ENCODE data around the gene PRTN3. TPM values are rescaled to one million over a fixed set of nuclear protein-coding genes. Genes with fewer than 3 reads are reported as not detected.

PRTN3 gene, protein sequence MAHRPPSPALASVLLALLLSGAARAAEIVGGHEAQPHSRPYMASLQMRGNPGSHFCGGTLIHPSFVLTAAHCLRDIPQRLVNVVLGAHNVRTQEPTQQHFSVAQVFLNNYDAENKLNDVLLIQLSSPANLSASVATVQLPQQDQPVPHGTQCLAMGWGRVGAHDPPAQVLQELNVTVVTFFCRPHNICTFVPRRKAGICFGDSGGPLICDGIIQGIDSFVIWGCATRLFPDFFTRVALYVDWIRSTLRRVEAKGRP
- 2.5 TPM for total RNA-seq

DNA sequence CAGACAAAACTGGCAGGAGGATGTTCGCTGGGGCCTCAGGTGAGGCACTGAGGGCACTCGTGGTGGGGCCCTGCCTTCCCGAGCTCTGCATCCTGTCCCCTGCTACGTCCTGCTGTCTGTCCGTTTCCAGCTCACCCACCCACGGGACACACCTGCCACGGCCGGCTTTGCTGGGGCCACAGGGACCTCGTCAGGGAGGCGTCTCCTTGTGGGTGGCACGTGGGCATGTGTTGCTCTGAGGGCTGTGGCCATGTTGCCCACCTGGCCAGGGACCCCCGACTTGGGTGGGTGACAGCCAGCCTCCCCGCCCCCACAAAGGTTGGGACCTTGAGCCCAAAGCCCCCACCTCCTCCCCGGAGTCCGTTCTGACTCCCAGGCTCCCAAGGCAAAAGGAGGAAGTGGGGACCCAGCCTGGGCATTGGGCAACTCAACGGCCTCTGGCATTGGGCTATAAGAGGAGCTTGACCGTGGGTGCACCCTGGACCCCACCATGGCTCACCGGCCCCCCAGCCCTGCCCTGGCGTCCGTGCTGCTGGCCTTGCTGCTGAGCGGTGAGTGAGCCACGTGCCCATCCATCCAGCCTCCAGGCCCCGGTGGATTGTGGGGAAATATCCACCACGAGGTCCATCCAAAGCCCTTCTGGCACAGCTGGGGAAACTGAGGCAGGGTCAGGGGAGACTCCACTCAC lies at the start of gene PRTN3:
Gene PRTN3, plus strand, starts transcription at position 481 of the 688 bp plus-strand sequence. Its CDS starts 10 bp downstream, at position 491.

GRCh38 chr19:796692-797527 lies 43.9 kb upstream of the PRTN3 start, which contains the start of gene PTBP1:
TSS of gene PTBP1 (plus strand) at chr19:797452. CDS start at chr19:797498, 46 bp downstream.

GRCh38 chr19:821825-822503 lies 18.8 kb upstream of the PRTN3 start, which contains the start of gene PLPPR3:
TSS of gene PLPPR3 (minus strand) at chr19:821955. CDS start at chr19:821559, 396 bp downstream.

DNA sequence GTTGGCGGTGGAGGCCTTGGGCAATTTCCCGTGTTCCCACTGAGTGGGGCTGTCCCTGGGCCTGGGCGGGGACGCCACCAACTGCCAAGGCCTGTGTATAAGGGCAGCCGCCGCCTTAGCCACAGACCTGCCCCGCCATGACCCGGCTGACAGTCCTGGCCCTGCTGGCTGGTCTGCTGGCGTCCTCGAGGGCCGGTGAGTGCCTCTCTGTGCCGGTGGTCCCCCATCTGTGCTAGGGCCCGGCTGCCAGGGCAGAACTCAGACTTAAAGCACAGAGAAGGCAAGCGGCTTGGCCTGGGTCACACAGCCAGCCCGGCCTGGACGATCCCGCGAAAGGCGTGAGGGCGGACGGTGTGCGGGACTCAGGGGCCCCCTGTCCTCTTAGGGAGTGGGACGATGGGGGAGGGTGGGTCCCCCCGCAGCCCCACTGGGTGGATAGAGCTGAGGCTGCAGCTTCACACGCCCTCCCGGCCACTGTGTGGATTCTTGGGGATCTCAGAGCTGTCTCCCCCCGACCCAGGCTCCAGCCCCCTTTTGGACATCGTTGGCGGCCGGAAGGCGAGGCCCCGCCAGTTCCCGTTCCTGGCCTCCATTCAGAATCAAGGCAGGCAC lies 13.0 kb upstream of the PRTN3 start, which contains the start of gene AZU1:
Gene AZU1, plus strand, starts transcription at position 128 of the 612 bp plus-strand sequence. Its CDS starts 10 bp downstream, at position 138.

DNA sequence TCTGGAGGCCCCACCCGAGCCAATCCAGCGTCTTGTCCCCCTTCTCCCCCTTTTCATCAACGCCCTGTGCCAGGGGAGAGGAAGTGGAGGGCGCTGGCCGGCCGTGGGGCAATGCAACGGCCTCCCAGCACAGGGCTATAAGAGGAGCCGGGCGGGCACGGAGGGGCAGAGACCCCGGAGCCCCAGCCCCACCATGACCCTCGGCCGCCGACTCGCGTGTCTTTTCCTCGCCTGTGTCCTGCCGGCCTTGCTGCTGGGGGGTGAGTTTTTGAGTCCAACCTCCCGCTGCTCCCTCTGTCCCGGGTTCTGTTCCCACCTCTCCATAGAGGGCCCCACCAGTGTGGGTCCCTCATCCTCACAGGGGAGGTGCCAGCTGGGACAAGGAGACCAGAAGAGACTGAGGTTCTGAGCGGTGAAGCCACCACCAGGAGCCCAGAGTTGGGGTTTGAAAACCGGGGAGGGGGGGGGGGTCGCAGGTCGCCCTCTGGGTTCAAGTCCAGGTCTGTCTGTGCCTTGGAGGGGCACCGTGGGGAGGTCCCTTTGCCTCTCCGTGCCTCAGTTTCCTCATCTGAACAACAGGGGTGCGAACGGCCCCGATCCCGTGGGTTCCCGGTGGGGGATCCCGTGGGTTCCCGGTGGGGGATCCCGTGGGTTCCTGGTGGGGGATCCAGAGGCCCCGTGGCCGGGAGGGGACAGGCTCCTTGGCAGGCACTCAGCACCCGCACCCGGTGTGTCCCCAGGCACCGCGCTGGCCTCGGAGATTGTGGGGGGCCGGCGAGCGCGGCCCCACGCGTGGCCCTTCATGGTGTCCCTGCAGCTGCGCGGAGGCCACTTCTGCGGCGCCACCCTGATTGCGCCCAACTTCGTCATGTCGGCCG lies 11.6 kb downstream of the PRTN3 start, which contains the start of gene ELANE:
Gene ELANE, plus strand, starts transcription at position 168 of the 878 bp plus-strand sequence. Its CDS starts 26 bp downstream, at position 194.

GRCh38 chr19:858868-859843 lies 18.4 kb downstream of the PRTN3 start, which contains the start of gene CFD:
TSS of gene CFD (plus strand) at chr19:859664. CDS start at chr19:859690, 26 bp downstream.

DNA sequence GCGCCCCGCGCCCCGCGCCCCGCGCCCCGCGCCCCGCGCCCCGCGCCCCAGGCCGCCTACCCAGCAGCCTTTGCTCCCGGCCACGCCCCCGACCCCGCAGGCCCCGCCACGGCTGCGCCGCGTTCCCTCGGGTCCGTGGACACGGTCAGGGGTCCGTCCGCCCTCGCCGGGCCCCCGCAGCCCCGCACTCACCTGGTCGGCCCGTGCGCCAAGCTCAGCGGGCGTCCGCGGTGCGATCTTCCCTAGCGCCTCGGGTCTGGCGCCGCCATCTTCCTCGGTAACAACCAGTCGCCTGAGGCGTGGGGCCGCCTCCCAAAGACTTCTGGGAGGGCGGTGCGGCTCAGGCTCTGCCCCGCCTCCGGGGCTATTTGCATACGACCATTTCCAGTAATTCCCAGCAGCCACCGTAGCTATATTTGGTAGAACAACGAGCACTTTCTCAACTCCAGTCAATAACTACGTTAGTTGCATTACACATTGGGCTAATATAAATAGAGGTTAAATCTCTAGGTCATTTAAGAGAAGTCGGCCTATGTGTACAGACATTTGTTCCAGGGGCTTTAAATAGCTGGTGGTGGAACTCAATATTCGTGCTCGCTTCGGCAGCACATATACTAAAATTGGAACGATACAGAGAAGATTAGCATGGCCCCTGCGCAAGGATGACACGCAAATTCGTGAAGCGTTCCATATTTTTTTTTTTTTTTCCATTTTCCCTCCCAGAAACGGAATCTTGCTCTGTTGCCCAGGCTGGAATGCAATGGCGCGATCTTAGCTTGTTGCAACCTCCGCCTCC lies 52.3 kb downstream of the PRTN3 start, which contains the start of the genes MED16 and RNU6-9:
Gene MED16, minus strand, starts transcription at position 294 of the 796 bp plus-strand sequence. CDS start 2,056 bp downstream, outside the sequence.
Gene RNU6-9, plus strand, starts transcription at position 591 of the 796 bp plus-strand sequence.

Other genes starting within 250 kb of the PRTN3 start
- gene POLRMT, start 207.5 kb upstream of the PRTN3 start, total RNA-seq, result 33.2 TPM
- gene FGF22, start 201.1 kb upstream of the PRTN3 start, total RNA-seq, result not detected
- gene RNF126, start 177.8 kb upstream of the PRTN3 start, total RNA-seq, result 25.8 TPM
- 36.6 TPM for gene FSTL3, start 164.6 kb upstream of the PRTN3 start, total RNA-seq
- gene PRSS57, start 145.5 kb upstream of the PRTN3 start, total RNA-seq, result not detected
- gene PALM, start 132.1 kb upstream of the PRTN3 start, total RNA-seq, result 145 TPM
- gene MISP, start 89.9 kb upstream of the PRTN3 start, total RNA-seq, result 1.4 TPM
- gene PTBP1, start 43.5 kb upstream of the PRTN3 start, total RNA-seq, result 113 TPM
- 21.2 TPM for gene PLPPR3, start 19.0 kb upstream of the PRTN3 start, total RNA-seq
- gene AZU1, start 13.2 kb upstream of the PRTN3 start, total RNA-seq, result 3.4 TPM
- gene ELANE, start 11.3 kb downstream of the PRTN3 start, total RNA-seq, result 6.4 TPM
- gene CFD, start 18.7 kb downstream of the PRTN3 start, total RNA-seq, result 15.3 TPM
- gene MED16, start 52.2 kb downstream of the PRTN3 start, total RNA-seq, result 70.6 TPM
- not detected for gene RNU6-9, start 52.5 kb downstream of the PRTN3 start, total RNA-seq
- 34.8 TPM for gene R3HDM4, start 72.2 kb downstream of the PRTN3 start, total RNA-seq
- gene KISS1R, start 76.3 kb downstream of the PRTN3 start, total RNA-seq, result not detected
- 12.7 TPM for gene ARID3A, start 85.0 kb downstream of the PRTN3 start, total RNA-seq
- 52.4 TPM for gene WDR18, start 143.3 kb downstream of the PRTN3 start, total RNA-seq
- gene GRIN3B, start 159.4 kb downstream of the PRTN3 start, total RNA-seq, result not detected
- 103 TPM for gene TMEM259, start 180.1 kb downstream of the PRTN3 start, total RNA-seq
- not detected for gene RNU6-2, start 180.5 kb downstream of the PRTN3 start, total RNA-seq
- gene CNN2, start 185.6 kb downstream of the PRTN3 start, total RNA-seq, result 60.9 TPM
- gene ABCA7, start 199.1 kb downstream of the PRTN3 start, total RNA-seq, result 84.4 TPM
- gene ARHGAP45, start 226.2 kb downstream of the PRTN3 start, total RNA-seq, result 11.5 TPM

All from camera-type eye (tissue), 1 donor.